ENCODE data around the gene PRSS56.

The PRSS56 gene

DNA sequence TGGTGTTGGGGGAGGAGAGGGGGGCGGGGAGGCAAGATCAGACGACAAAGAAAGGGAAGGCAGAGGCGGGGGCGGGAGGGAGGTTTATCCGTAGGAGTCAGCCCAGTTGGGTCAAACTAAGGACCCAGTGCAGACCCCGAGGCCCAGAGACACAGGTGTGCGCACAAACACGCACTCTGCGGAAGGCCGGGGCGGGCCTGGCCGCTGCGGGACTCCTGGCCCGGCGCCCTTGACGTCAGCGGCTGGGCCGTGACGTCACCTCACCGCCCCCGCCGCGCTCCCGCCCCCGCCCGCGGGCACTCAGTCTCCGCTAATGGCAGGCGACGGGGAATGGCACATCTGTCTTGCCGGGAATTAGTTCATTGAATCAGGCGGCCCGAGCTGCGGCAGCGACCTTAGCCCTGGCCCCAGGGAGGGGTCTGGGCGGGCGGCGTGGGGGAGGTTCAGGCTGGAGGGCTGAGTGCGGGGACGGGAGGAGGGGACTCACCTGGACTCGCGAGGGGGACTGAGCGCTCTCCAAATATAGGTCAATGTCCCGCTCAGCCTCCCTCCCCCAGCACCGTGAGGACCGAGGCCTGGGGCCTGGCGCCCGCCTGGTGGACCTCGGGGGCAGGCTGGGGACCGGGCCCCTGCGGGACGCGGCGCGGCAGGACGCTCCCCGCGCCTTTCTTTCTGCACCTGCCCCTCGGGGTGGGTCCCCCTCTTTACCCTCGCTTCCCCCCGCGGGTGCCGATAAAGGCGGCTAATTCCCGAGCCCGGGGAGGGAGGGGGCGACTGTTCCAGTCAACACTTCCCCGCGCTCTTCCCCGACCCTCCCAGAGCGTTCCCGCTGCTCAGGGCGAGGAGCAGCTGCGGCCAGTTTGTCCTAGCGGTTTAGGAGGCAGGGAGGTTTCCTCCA lies 17.0 kb upstream of the PRSS56 start:
- no peak for DNase-seq

DNA sequence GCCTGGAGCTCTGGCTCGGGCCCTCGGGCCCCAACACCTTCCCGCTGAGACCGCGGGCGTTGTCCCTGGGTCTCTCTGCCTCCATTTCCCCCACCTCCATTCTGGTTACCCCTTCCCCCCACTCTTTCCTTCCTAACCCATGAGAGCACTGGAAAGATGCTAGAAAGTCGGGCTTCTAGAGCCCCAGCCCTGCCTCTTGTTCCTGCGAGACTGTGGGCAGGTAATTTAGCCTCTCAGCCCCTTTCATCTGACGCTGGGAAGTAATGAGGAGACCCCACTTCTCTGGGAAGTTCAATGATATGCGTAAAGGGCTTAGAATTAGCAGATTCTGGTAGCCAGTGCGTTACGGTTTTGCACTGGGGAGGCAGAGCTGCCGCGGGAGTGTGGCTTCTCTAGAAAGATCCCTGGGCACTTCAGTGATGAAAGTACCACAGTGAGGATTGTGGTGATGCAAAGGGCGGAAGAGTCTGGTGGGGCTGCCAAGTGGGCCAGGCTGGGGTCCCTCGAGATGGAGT lies 16.3 kb upstream of the PRSS56 start:
- no peak for DNase-seq

DNA sequence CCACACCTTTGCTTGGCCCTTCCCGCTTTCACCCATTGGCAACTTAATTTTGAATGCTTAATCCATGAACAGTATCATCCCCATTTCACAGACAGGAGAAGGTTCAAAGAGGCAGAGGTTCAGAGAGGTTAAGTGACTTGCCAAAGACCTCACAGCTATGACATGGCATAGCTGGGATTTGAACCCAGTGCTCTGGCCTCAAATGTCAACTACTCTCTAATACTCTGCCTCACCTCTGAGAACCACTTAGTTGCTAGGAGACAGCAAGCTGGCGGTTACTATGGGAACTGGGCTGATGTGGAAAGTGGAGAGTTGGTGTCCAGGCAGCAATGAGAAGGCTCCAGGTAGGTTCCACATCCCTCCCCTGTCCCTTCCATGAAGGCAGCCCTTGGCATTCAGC lies 15.8 kb upstream of the PRSS56 start:
- DNase-seq: no peak

DNA sequence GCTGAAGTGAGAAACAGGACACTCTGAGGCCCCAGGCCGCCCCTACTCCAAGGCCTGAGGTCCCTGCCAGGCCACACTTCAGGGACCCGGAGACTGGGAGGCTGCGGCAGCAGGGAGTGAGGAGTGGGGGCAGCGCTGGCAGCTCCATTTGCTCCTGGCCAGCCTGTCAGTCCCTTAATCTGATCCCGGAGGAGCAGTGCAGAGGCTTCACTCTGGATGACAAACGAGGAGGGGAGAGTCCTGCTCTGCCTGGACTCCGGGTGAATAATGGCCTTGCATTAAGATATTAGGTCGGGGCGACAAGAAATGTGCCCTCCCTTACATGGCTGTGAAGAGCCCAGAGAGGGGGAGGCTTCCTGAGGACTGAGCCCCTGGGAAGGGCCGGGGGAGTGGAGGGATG lies 14.3 kb upstream of the PRSS56 start:
- no peak for DNase-seq

DNA sequence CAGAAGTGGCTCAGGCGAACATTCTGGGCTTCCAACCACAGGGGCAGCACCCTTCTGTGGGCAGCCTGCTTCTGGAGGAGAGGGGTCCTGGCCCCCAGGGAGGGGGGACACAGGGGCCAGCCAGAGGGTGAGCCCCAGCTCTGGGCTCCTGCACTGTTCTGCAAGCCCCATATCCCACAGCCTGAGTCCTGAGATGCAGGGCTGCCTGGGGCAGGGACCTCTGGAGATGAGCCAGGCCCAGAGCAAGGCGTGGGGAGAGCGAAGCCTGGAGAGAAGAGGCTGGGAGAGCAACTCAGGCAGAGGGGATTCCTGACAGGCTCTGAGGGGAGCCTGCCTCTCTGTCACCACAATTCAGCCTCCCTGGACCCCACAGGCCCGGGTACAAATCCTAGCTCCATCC lies 13.5 kb upstream of the PRSS56 start:
- DNase-seq: no peak

DNA sequence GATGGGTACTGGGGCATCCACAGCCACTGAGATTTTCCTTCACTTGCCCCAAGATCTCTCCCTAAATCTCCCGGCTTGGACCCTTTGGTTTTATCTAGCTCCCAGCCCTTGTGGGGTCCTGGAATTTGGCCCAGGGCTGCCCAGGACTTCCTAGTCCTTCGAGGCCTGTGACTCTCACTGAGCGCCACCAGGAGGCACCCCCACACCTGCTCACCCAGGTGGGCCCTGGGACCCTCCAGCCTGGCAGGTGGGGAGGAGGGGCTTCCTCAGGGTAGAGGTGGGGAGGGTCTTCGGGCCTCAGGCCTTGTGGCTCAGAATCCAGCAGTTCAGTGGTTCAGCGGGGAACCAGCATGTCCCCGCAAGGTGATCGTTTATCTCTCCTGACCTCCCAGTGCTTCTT lies 11.9 kb upstream of the PRSS56 start:
- no peak for DNase-seq

DNA sequence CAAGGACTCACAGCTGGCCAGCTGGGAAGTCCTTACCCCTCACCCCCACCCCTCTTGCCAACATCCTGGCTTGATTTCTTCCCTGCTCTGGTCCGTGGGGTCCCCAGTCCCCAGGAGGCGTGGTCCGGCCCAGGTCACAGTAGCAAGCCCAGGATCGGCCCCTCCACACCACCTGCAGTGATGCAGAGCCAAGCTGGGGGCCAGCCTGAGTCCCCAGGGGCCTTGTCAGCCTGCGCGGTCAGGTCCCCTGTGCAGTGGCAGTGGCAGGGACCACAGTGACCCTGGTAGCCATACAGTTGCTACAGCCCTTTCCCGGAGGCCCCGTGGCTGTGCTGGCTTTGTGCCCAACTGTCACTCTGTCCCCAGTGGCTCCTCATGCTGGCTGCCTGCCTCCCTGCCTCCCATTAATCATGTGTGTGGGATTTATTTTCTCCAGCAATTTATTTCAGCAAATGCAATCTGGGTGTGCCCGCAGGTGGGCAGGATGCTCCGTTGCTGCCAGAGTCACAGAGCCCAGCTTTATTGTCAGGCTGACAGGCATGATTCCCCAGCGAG lies 8.8 kb upstream of the PRSS56 start:
- DNase-seq: no peak

DNA sequence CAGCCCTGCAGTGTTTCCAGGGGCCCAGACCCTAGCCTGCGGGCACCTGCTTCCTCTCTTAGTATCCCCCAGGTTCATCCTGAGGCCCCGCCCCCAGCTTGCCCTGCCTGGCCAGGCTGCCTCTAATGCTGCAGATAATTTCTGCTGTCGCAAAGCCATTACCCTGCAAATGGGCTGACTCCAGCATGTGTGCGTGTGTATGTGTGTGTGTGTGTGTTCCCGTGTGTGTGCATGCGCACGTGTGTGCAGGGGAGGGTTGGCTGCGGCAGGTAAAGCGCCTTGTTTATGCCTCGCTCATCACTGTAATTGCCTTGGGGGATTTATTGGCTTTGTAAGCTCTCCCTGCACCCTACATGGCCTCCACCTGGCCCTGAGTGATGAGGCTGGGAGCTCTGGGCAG lies 7.6 kb upstream of the PRSS56 start:
- no peak for DNase-seq

DNA sequence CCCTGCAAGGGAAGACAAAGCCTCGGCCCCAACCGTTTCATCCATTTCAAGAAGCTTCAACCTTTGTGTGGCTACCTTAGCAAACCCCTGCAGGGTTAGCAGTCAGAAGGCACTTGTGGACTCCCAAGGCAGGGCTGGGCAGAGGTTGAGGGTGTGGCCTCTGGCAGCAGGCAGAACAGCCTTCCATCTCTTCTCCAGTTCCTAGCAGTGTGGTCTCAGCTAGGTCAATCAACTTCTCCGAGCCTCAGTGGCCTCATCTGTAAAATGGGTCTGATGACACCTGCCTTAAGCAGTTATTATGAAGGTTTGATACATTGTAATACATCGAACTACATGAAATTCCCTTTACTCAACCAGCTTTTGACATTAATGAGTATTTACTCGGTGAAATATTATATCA lies 6.8 kb upstream of the PRSS56 start:
- no peak for DNase-seq

DNA sequence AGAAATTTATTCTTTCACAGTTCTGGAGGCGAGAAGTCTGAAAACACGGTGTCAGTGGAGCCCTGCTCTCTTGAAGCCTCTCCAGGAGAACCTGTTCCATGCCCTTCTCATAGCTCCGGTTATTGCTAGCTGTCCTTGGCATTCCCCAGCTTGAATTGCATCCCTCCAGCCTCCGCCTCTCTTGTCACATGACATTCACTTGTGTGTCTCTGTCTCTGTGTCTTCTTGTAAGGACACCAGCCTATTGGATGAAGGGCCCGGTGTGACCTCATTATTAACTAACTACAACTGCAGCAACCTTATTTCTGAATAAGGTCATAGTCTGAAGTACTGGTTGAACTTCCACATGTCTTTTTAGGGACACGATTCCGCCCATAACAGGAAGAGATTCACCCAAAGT lies 4.5 kb upstream of the PRSS56 start:
- DNase-seq: no peak

DNA sequence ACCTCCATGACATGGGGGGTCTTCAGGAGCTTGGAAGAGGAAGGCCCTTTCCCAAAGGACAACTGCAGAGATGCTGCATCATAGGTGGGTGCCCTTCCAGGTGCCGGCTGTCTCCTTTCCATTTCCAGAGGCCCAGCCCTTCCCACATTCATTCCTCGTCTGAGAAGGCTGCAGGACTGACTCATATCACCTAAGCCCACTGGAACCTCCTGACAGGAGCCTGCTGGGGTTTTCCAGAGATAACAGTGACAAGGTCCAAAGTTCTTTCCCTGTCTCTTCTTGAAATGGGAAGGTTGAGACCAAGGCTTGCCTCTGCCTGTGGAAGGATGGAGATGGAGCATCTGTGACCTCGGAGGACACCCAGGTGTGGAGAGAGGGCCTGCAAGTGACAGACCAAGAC lies 3.6 kb upstream of the PRSS56 start:
- DNase-seq: no peak

DNA sequence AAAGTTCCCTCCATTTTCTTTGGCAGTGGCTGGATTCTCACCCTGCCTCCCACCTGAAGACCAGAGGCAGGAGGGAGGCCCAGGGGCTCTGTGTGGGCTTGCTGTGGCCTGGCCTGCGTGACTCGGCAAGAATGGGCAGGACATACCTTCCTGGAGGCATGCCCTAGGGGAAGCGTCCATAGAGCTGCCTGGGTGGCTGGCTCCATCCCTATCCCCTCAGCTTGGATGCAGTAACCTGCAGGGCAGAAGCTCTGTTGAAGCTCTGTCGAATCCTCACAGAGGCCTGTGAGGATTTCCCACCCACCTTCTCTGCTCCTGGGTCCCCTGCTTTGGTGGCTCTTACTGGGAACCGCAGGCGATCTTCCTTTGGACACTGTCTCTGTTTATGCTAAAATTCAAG lies 1.3 kb upstream of the PRSS56 start:
- no peak for DNase-seq

DNA sequence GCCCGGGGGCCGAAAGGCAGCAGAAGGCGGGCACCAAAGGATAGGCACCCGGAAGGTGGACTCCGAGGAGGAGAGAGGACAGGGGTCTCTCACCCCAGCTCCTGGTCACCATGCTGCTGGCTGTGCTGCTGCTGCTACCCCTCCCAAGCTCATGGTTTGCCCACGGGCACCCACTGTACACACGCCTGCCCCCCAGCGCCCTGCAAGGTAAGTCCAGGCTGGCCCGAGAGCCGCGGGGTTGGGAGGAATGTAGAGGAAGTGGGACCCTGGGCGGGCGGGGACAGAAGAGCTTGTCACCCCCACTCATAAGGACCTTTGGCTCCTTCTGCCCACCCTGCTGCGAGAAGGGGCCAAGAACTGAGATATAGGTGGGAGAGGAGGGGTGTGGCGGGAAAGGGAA lies 301 bp downstream of the PRSS56 start:
- DNase-seq: no peak

DNA sequence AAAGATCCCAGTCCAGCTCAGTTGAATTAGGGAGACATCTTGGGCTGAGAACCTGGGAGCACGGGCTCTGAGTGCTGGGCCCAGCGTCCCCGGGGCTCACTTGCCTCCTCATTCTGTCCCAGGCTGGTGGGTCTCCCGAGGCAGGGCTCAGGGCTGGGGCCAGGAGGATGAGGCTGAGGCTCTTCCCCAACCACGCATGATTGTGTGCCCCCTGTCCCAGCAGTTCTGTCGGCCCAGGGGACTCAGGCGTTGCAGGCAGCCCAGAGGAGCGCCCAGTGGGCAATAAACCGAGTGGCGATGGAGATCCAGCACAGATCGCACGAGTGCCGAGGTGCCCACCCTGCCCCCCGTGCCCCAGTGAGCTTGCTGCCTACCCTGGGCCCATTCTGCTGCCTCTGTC lies 910 bp downstream of the PRSS56 start:
- DNase-seq: no peak

DNA sequence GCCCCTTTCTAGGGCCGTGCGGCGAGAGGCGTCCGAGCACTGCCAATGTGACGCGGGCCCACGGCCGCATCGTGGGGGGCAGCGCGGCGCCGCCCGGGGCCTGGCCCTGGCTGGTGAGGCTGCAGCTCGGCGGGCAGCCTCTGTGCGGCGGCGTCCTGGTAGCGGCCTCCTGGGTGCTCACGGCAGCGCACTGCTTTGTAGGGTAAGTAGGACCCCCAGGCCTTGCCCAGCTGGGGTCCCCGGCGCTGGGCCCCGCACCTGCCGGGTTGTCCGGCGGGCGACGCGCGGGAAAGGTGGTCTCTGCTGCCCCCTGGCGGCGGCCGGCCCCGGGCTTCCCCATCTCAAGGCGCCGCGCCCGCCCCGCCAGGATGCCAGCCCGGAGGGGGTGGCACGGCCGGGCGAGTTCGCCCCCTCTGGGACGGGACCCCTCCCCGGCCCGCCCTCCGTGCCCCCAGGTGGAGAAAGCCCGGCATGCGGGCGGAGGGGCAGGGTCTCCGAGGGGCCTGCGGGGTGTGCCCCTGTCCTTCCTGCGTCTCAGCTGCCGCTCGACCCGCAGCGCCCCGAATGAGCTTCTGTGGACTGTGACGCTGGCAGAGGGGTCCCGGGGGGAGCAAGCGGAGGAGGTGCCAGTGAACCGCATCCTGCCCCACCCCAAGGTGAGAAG lies 1.9 kb downstream of the PRSS56 start:
- no peak for DNase-seq

DNA sequence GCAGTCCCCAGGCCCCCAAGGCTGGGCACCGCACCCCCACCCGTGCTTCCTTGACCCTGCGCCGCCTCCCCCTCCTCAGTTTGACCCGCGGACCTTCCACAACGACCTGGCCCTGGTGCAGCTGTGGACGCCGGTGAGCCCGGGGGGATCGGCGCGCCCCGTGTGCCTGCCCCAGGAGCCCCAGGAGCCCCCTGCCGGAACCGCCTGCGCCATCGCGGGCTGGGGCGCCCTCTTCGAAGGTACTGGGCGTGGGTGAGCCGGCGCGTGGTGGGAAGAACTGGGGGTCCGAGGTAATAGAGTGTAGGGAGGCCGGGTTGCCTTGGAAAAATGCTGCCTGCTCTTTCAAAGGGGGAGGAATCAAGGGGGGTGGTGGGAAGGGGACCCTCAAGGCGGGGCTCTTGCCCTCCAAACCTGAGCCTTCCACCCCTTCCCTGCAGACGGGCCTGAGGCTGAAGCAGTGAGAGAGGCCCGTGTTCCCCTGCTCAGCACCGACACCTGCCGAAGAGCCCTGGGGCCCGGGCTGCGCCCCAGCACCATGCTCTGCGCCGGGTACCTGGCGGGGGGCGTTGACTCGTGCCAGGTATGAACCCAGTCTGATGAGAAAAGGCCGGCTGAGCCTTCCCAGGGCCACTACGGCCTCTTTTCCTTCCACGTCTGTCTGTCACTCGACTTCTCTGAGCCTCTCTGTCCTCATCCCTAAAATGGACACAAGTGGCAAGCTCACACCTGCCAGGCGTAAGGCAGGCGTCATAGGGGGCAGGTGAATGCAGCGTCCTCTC lies 2.6 kb downstream of the PRSS56 start:
- DNase-seq: no peak

DNA sequence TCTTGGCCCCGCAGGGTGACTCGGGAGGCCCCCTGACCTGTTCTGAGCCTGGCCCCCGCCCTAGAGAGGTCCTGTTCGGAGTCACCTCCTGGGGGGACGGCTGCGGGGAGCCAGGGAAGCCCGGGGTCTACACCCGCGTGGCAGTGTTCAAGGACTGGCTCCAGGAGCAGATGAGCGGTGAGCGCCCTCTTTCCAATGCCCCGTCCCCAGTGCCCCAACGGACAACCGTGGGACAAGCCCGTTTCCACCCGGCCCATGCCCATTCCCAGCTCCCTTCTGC lies 3.2 kb downstream of the PRSS56 start:
- DNase-seq: no peak

DNA sequence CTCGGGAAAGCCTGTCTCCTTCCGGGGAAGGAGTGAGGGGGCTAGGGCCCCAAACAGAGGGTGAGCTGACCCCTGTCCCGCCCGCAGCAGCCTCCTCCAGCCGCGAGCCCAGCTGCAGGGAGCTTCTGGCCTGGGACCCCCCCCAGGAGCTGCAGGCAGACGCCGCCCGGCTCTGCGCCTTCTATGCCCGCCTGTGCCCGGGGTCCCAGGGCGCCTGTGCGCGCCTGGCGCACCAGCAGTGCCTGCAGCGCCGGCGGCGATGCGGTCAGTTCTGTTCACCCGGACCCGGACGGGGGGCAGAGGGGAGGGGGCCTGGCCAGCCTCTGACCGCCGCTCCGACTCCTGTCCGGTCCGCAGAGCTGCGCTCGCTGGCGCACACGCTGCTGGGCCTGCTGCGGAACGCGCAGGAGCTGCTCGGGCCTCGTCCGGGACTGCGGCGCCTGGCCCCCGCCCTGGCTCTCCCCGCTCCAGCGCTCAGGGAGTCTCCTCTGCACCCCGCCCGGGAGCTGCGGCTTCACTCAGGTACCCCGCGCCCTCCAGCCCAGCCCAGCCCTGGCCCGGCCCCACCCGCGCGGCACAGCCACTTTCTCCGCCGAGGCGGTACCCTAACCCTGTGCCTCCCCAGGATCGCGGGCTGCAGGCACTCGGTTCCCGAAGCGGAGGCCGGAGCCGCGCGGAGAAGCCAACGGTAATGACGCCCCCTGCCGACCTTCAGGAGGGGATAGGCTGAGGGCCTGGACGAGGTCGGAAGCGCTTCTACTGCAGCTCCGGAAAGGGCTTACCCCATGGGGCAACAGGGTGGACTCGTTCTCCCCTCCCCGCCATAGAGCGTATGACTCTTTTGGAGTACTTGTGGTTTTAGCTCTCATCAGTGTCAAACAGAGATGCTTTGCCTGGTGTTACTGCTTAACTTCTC lies 3.8 kb downstream of the PRSS56 start:
- DNase-seq: no peak

DNA sequence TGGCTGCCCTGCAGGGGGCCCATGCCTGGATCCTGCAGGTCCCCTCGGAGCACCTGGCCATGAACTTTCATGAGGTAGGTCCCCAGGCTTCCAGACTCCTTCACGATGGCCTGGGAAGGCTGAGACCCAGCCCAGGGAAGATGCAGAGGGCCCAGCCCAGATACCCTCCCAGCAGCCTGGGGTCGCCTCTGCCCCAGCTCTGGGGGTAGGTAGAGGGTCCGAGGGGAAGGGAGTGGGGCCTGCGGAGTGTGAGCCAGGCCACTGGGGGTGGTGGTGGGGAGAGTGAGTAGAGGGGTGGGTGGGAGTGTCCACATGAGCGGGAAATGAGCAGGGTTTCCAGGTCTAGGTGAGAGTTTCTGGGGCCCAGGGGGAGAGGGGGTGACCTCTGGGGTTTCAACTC lies 4.6 kb downstream of the PRSS56 start:
- no peak for DNase-seq

DNA sequence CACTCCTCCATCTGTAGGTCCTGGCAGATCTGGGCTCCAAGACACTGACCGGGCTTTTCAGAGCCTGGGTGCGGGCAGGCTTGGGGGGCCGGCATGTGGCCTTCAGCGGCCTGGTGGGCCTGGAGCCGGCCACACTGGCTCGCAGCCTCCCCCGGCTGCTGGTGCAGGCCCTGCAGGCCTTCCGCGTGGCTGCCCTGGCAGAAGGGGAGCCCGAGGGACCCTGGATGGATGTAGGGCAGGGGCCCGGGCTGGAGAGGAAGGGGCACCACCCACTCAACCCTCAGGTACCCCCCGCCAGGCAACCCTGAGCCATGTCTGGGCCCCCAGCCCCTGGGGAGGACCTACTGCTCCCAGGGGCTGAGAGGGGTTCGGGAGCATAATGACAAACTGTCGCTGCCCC lies 5.0 kb downstream of the PRSS56 start:
- no peak for DNase-seq

DNA sequence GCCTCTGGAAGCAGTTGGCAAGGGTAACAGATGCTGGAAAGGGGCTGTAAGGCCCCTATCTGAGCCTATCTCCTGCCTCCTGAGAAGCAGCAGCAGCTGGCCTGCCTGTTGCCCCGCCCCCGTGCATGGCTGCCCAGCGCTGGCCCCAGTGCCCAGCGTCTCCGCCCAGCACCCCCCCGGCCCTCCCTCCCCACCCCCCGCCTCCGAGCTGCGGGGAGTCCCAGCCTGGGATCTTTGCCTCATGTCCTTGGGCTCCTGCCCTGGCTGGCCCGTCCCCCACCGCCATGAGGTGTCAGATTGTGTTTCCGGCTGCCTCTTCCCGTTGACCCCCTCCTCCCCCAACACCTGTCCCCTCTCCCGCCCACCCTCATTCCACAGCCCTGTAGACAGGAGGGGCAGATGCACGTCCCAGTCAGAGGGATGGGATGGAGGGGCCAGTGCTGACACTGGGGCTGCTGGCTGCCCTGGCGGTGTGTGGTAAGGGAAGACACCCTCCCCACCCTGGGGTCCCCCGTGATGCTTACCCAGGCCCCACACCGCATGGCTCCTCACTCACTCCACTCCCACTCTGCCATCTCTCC lies 5.7 kb downstream of the PRSS56 start, which contains the start of gene CHRND:
TSS of gene CHRND (plus strand) at position 370 of the 581 bp plus-strand sequence. CDS start at position 426, 56 bp downstream.
- DNase-seq: no peak

DNA sequence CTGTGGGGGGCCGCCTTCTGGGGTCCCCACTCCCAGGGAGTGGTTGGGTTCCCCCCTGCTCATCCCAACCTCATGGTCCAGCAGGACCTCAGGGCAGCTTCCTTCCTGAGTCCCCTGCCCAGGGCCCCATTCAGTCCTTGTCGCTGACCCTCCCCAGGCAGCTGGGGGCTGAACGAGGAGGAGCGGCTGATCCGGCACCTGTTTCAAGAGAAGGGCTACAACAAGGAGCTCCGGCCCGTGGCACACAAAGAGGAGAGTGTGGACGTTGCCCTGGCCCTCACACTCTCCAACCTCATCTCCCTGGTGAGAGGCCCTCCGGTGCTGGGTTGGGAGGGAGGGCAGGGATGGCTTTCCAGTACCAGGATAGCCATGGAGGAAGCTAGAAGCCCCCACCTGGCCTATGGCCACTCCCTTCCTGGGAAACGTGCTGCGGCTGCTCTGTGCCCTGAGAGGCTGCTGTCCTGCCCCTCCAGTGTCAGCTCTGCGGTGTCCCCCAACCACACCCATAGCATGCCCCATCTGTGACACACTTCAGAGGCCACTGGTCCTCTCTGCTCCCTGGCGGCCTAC lies 6.3 kb downstream of the PRSS56 start:
- no peak for DNase-seq
